ENCODE results near the gene USP24.
A peak's percentile ranks its signal among the peaks of the same experiment; 100 is the strongest.

USP24 gene

GRCh38 chr1:55155522-55155921, 59.6 kb downstream of the USP24 start:
- no peak overlapping the region for H3K27ac ChIP-seq
- no peak for TF ChIP-seq CTCF (conservative IDR thresholded peaks at IDR 0.05)
- TF ChIP-seq ZFX (IDR thresholded peaks at IDR 0.05) = no peak

- TF ChIP-seq CTCF (conservative IDR thresholded peaks at IDR 0.05) (no peak), ZFX (IDR thresholded peaks at IDR 0.05) (no peak)
- H3K27ac ChIP-seq = no peak overlapping the region
Observed at GRCh38 chr1:55154616-55155015, 60.5 kb downstream of the USP24 start.

- TF ChIP-seq ZFX (IDR thresholded peaks at IDR 0.05) = no peak
- TF ChIP-seq CTCF (conservative IDR thresholded peaks at IDR 0.05) = no peak
- no peak overlapping the region for H3K27ac ChIP-seq
Observed at GRCh38 chr1:55153031-55153430, 62.1 kb downstream of the USP24 start.

- no peak overlapping the region for H3K27ac ChIP-seq
- TF ChIP-seq ZFX (IDR thresholded peaks at IDR 0.05) (no peak), CTCF (conservative IDR thresholded peaks at IDR 0.05) (no peak)
Observed at GRCh38 chr1:55150880-55151588, 64.1 kb downstream of the USP24 start.

- TF ChIP-seq CTCF (conservative IDR thresholded peaks at IDR 0.05) (no peak), ZFX (IDR thresholded peaks at IDR 0.05) (no peak)
- H3K27ac ChIP-seq = no peak overlapping the region
Observed at GRCh38 chr1:55148676-55149075, 66.5 kb downstream of the USP24 start.

GRCh38 chr1:55147524-55147923, 67.6 kb downstream of the USP24 start:
- peak overlapping the region; percentile 44; the same call in 1 of the 2 replicates for H3K27ac ChIP-seq
- TF ChIP-seq CTCF (conservative IDR thresholded peaks at IDR 0.05) (no peak), ZFX (IDR thresholded peaks at IDR 0.05) (no peak)

GRCh38 chr1:55146781-55147180, 68.4 kb downstream of the USP24 start:
- no peak for TF ChIP-seq CTCF (conservative IDR thresholded peaks at IDR 0.05)
- TF ChIP-seq ZFX (IDR thresholded peaks at IDR 0.05) = no peak
- H3K27ac ChIP-seq = no peak overlapping the region

Data from C4-2B (cell line).